Measurements from ENCODE around the gene CEP164. TPM values are rescaled to one million over a fixed set of nuclear protein-coding genes. Genes with fewer than 3 reads are reported as not detected.

Gene CEP164
- polyA plus RNA-seq, 1 of the 3 experiments (the other 2 are of a cell fraction): 27.7 TPM

GRCh38 chr11:117391181-117391580 lies 63.5 kb downstream of the CEP164 start:
- no peak for DNase-seq
- no peak for TF ChIP-seq MXI1 (IDR thresholded peaks at IDR 0.05; ENCODE audit: low read depth, low read length)
- no peak for TF ChIP-seq JUND (IDR thresholded peaks at IDR 0.05)
- TF ChIP-seq EP300 (IDR thresholded peaks at IDR 0.05; ENCODE audit: borderline replicate concordance in 1 of 2, low read depth in 1 of 2, low read length in 1 of 2): no peak
- TF ChIP-seq TAF1 (IDR thresholded peaks at IDR 0.05; ENCODE audit: borderline replicate concordance, low read depth, low read length): no peak
- TF ChIP-seq EZH2phosphoT487 (IDR thresholded peaks at IDR 0.05; ENCODE audit: borderline replicate concordance, low read depth): no peak
- no peak for TF ChIP-seq USF2 (IDR thresholded peaks at IDR 0.05; ENCODE audit: borderline replicate concordance, low read depth, low read length)
- no peak for TF ChIP-seq ELF1 (IDR thresholded peaks at IDR 0.05)
- TF ChIP-seq, protein P1, sequence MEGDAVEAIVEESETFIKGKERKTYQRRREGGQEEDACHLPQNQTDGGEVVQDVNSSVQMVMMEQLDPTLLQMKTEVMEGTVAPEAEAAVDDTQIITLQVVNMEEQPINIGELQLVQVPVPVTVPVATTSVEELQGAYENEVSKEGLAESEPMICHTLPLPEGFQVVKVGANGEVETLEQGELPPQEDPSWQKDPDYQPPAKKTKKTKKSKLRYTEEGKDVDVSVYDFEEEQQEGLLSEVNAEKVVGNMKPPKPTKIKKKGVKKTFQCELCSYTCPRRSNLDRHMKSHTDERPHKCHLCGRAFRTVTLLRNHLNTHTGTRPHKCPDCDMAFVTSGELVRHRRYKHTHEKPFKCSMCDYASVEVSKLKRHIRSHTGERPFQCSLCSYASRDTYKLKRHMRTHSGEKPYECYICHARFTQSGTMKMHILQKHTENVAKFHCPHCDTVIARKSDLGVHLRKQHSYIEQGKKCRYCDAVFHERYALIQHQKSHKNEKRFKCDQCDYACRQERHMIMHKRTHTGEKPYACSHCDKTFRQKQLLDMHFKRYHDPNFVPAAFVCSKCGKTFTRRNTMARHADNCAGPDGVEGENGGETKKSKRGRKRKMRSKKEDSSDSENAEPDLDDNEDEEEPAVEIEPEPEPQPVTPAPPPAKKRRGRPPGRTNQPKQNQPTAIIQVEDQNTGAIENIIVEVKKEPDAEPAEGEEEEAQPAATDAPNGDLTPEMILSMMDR (IDR thresholded peaks at IDR 0.05): no peak
- no peak for TF ChIP-seq NRF1 (IDR thresholded peaks at IDR 0.05; ENCODE audit: low read depth, low read length)
- TF ChIP-seq SMC3 (IDR thresholded peaks at IDR 0.05; ENCODE audit: low read depth, low read length): no peak
- no peak for TF ChIP-seq NFIC (IDR thresholded peaks at IDR 0.05; ENCODE audit: borderline replicate concordance)
- no peak for TF ChIP-seq FOXM1 (IDR thresholded peaks at IDR 0.05; ENCODE audit: low read depth)
- no peak overlapping the region for H3K9ac ChIP-seq
- peaks cover 0 to 4% of the 10 kb centered on the region in 2 experiments; a peak in 1 of 4 replicates for H3K4me1 ChIP-seq (ENCODE audit: control insufficient read depth in 1 of 2, insufficient read depth in 2 of 2, low read depth in 1 of 2, low read length in 1 of 2)
- H3K27ac ChIP-seq (ENCODE audit: low read depth in 2 of 2, low read length in 1 of 2): no peak overlapping the region
- H3K9me3 ChIP-seq: no peaks in the 10 kb centered on the region
- H3K4me3 ChIP-seq (ENCODE audit: low read depth in 2 of 2, low read length in 1 of 2): no peak overlapping the region
- H3K9me2 ChIP-seq: no peaks in the 10 kb centered on the region
- H3K79me2 ChIP-seq (ENCODE audit: insufficient read depth): no peaks in the 10 kb centered on the region
- H2AFZ ChIP-seq (ENCODE audit: low read depth): no peak overlapping the region
- ChIA-PET POLR2A (interaction anchor here (0.6 kb wide), 1 partner anchor 36 kb away, joined by 3 read pairs; no protein-coding TSS in a partner anchor), CTCF (no interaction called here)
- 99% methylated on average over 8 of the region's 8 CpGs for whole genome bisulfite sequencing (ENCODE audit: low lambda C conversion rate)
- no peaks in the 10 kb centered on the region for H4K20me1 ChIP-seq (ENCODE audit: insufficient read depth)
- peaks cover 24 to 64% of the 10 kb centered on the region in 2 experiments for H3K36me3 ChIP-seq (replicated peaks in 1 of 2; ENCODE audit: control insufficient read depth in 1 of 2, insufficient read depth in 2 of 2, low read length in 1 of 2)
- no peaks in the 10 kb centered on the region for H3K27me3 ChIP-seq (ENCODE audit: insufficient read depth)
- peaks cover 2% of the 10 kb centered on the region for H3F3A ChIP-seq (replicated peaks; ENCODE audit: insufficient read depth)
- H3K4me2 ChIP-seq: no peak overlapping the region

DNA sequence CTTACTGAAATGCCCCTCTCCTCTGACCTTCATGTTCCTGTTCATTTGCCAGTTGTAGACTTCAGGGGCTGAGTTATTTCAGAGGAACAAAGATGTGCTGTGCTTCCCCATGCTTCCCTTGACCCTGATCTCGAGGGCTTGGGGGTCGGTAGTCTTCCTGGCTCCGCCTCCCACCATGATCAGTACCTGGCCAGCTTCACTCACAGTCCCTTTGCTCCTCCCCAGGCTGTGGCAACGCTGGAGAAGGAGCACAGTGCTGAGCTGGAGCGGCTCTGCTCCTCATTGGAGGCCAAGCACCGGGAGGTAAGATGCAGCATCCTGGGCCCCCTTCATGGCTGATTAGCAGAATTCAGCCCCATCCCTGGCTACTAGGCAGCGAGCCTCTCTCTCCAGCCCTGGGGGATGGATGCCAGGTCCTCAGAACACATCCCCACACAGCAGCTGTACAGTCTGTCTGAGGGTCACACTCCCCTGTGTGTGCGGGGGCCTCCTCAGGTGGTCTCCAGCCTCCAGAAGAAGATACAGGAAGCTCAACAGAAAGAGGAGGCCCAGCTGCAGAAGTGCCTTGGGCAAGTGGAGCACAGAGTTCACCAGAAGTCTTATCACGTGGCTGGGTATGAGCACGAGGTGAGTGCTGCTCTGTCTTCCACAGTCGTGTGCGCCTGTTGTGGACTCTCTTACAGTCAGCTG lies 64.5 kb downstream of the CEP164 start:
- POLR2A ChIA-PET: no interaction called here
- CTCF ChIA-PET: interaction anchor here (1.2 kb wide), 1 partner anchor 34 kb away, joined by 3 read pairs; no protein-coding TSS in a partner anchor
- no peak for TF ChIP-seq NFIC (IDR thresholded peaks at IDR 0.05; ENCODE audit: borderline replicate concordance)
- TF ChIP-seq RFX5 (IDR thresholded peaks at IDR 0.05; ENCODE audit: low read length): no peak
- TF ChIP-seq ELF1 (IDR thresholded peaks at IDR 0.05): no peak
- no peak for TF ChIP-seq SMC3 (IDR thresholded peaks at IDR 0.05; ENCODE audit: low read depth, low read length)
- TF ChIP-seq SIN3A (IDR thresholded peaks at IDR 0.05; ENCODE audit: borderline replicate concordance, low read depth, low read length): no peak
- no peak for TF ChIP-seq FOSL2 (IDR thresholded peaks at IDR 0.05; ENCODE audit: borderline replicate concordance, low read depth)
- TF ChIP-seq, protein P2, sequence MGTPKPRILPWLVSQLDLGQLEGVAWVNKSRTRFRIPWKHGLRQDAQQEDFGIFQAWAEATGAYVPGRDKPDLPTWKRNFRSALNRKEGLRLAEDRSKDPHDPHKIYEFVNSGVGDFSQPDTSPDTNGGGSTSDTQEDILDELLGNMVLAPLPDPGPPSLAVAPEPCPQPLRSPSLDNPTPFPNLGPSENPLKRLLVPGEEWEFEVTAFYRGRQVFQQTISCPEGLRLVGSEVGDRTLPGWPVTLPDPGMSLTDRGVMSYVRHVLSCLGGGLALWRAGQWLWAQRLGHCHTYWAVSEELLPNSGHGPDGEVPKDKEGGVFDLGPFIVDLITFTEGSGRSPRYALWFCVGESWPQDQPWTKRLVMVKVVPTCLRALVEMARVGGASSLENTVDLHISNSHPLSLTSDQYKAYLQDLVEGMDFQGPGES (IDR thresholded peaks at IDR 0.05; ENCODE audit: low read depth, low read length): no peak
- no peak for TF ChIP-seq GATA2 (CRISPR knock-in tag; IDR thresholded peaks at IDR 0.05)
- no peak for TF ChIP-seq RAD21 (IDR thresholded peaks at IDR 0.05; ENCODE audit: low read length)
- no peak overlapping the region for H3K27ac ChIP-seq (ENCODE audit: low read depth in 2 of 2, low read length in 1 of 2)
- no peaks in the 10 kb centered on the region for H3K27me3 ChIP-seq (ENCODE audit: insufficient read depth)
- no peaks in the 10 kb centered on the region for H3K9me2 ChIP-seq
- H3K4me3 ChIP-seq (ENCODE audit: low read depth in 2 of 2, low read length in 1 of 2): no peak overlapping the region
- over 99% methylated on average over 10 of the region's 12 CpGs for WGBS (ENCODE audit: low lambda C conversion rate)
- no peak overlapping the region for H2AFZ ChIP-seq (ENCODE audit: low read depth)
- H3K4me1 ChIP-seq (ENCODE audit: control insufficient read depth in 1 of 2, insufficient read depth in 2 of 2, low read depth in 1 of 2, low read length in 1 of 2): peaks cover 0 to 4% of the 10 kb centered on the region in 2 experiments; a peak in 1 of 4 replicates
- no peaks in the 10 kb centered on the region for H3K79me2 ChIP-seq (ENCODE audit: insufficient read depth)
- DNase-seq: no peak
- H3K4me2 ChIP-seq: no peak overlapping the region
- no peaks in the 10 kb centered on the region for H4K20me1 ChIP-seq (ENCODE audit: insufficient read depth)
- no peak overlapping the region for H3K9ac ChIP-seq
- peaks cover 2% of the 10 kb centered on the region for H3F3A ChIP-seq (replicated peaks; ENCODE audit: insufficient read depth)
- H3K9me3 ChIP-seq: no peaks in the 10 kb centered on the region
- H3K36me3 ChIP-seq (replicated peaks in 1 of 2; ENCODE audit: control insufficient read depth in 1 of 2, insufficient read depth in 2 of 2, low read length in 1 of 2): peaks cover 30 to 64% of the 10 kb centered on the region in 2 experiments
